ENCODE measurements around the gene MAMDC2. TPM values are rescaled to one million over a fixed set of nuclear protein-coding genes. Genes with fewer than 3 reads are reported as not detected.

The MAMDC2 gene
- polyA plus RNA-seq, 3 donors from 2014 or later: 0.22 to 0.81 TPM; not detected in 1

- Mint-ChIP-seq H3K4me1 (no peaks in the 10 kb centered on the region), H3K27me3 (ENCODE audit: low read depth in 3 of 3) (peaks cover 0 to 6% (median 2%) of the 10 kb centered on the region in 3 donors), H3K9me3 (no peaks in the 10 kb centered on the region)
Observed at GRCh38 chr9:70147196-70147595, 103.5 kb downstream of the MAMDC2 start.

GRCh38 chr9:70147651-70148050 lies 104.0 kb downstream of the MAMDC2 start:
- Mint-ChIP-seq H3K9me3 (no peaks in the 10 kb centered on the region), H3K4me1 (no peaks in the 10 kb centered on the region)

More at GRCh38 chr9:70147196-70147595, 103.5 kb downstream of the MAMDC2 start:
- Mint-ChIP-seq H3K36me3 (no peaks in the 10 kb centered on the region), H3K4me3 (no peak overlapping the region), H3K27ac (no peak overlapping the region)
- DNase-seq: no peak

GRCh38 chr9:70152350-70152749 lies 108.7 kb downstream of the MAMDC2 start:
- no peak for DNase-seq
- no peak overlapping the region for H3K27ac Mint-ChIP-seq
- H3K9me3 Mint-ChIP-seq: peaks cover 0 to 6% (median 0%) of the 10 kb centered on the region in 6 donors
- H3K4me1 Mint-ChIP-seq: no peaks in the 10 kb centered on the region
- H3K27me3 Mint-ChIP-seq (ENCODE audit: low read depth in 3 of 3): peaks cover 1 to 6% (median 2%) of the 10 kb centered on the region in 3 donors
- no peaks in the 10 kb centered on the region for H3K36me3 Mint-ChIP-seq
- no peak overlapping the region for H3K4me3 Mint-ChIP-seq

More at GRCh38 chr9:70147651-70148050, 104.0 kb downstream of the MAMDC2 start:
- no peak for DNase-seq
- Mint-ChIP-seq H3K4me3 (no peak overlapping the region), H3K36me3 (no peaks in the 10 kb centered on the region), H3K27me3 (ENCODE audit: low read depth in 3 of 3) (peaks cover 0 to 6% (median 2%) of the 10 kb centered on the region in 3 donors), H3K27ac (no peak overlapping the region)

- H3K27ac Mint-ChIP-seq: no peak overlapping the region
- H3K27me3 Mint-ChIP-seq (ENCODE audit: low read depth in 3 of 3): peaks cover 1 to 4% (median 2%) of the 10 kb centered on the region in 3 donors
- no peak for DNase-seq
- H3K9me3 Mint-ChIP-seq: peaks cover 0 to 6% (median 0%) of the 10 kb centered on the region in 6 donors
- H3K4me1 Mint-ChIP-seq: no peaks in the 10 kb centered on the region
- H3K36me3 Mint-ChIP-seq: no peaks in the 10 kb centered on the region
- no peak overlapping the region for H3K4me3 Mint-ChIP-seq
Observed at GRCh38 chr9:70156729-70157128, 113.1 kb downstream of the MAMDC2 start.

- peaks cover 2 to 4% (median 4%) of the 10 kb centered on the region in 3 donors for H3K27me3 Mint-ChIP-seq (ENCODE audit: low read depth in 3 of 3)
- H3K4me3 Mint-ChIP-seq: no peak overlapping the region
- H3K36me3 Mint-ChIP-seq: no peaks in the 10 kb centered on the region
- no peaks in the 10 kb centered on the region for H3K4me1 Mint-ChIP-seq
- H3K9me3 Mint-ChIP-seq: peaks cover 0 to 6% (median 0%) of the 10 kb centered on the region in 6 donors
- no peak overlapping the region for H3K27ac Mint-ChIP-seq
- DNase-seq: no peak
Observed at GRCh38 chr9:70159630-70160029, 116.0 kb downstream of the MAMDC2 start.

- H3K9me3 Mint-ChIP-seq: no peaks in the 10 kb centered on the region
- no peak for DNase-seq
- H3K4me3 Mint-ChIP-seq: no peak overlapping the region
- no peaks in the 10 kb centered on the region for H3K36me3 Mint-ChIP-seq
- H3K27me3 Mint-ChIP-seq (ENCODE audit: low read depth in 3 of 3): peaks cover 0 to 4% (median 3%) of the 10 kb centered on the region in 3 donors
- no peak overlapping the region for H3K27ac Mint-ChIP-seq
- H3K4me1 Mint-ChIP-seq: no peaks in the 10 kb centered on the region
Observed at GRCh38 chr9:70160686-70161600, 117.3 kb downstream of the MAMDC2 start.

GRCh38 chr9:70165006-70165602 lies 121.5 kb downstream of the MAMDC2 start:
- Mint-ChIP-seq H3K4me1 (no peaks in the 10 kb centered on the region), H3K4me3 (no peak overlapping the region), H3K36me3 (no peaks in the 10 kb centered on the region), H3K27me3 (ENCODE audit: low read depth in 3 of 3) (peaks cover 0 to 4% (median 4%) of the 10 kb centered on the region in 3 donors), H3K27ac (no peak overlapping the region), H3K9me3 (peaks cover 0 to 2% (median 0%) of the 10 kb centered on the region in 6 donors)
- DNase-seq: no peak

GRCh38 chr9:70168521-70168920 lies 124.9 kb downstream of the MAMDC2 start:
- H3K36me3 Mint-ChIP-seq: no peaks in the 10 kb centered on the region
- peaks cover 0 to 5% (median 0%) of the 10 kb centered on the region in 6 donors for H3K9me3 Mint-ChIP-seq
- H3K27ac Mint-ChIP-seq: no peak overlapping the region
- H3K27me3 Mint-ChIP-seq (ENCODE audit: low read depth in 3 of 3): peaks cover 0 to 5% (median 4%) of the 10 kb centered on the region in 3 donors
- no peak for DNase-seq
- no peaks in the 10 kb centered on the region for H3K4me1 Mint-ChIP-seq
- no peak overlapping the region for H3K4me3 Mint-ChIP-seq

- no peak overlapping the region for H3K27ac Mint-ChIP-seq
- no peaks in the 10 kb centered on the region for H3K4me1 Mint-ChIP-seq
- no peaks in the 10 kb centered on the region for H3K36me3 Mint-ChIP-seq
- H3K27me3 Mint-ChIP-seq (ENCODE audit: low read depth in 3 of 3): peaks cover 0 to 5% (median 3%) of the 10 kb centered on the region in 3 donors
- no peak for DNase-seq
- H3K9me3 Mint-ChIP-seq: peaks cover 0 to 5% (median 0%) of the 10 kb centered on the region in 6 donors
- no peak overlapping the region for H3K4me3 Mint-ChIP-seq
Observed at GRCh38 chr9:70169222-70169621, 125.6 kb downstream of the MAMDC2 start.

- H3K36me3 Mint-ChIP-seq: no peaks in the 10 kb centered on the region
- H3K27ac Mint-ChIP-seq: no peak overlapping the region
- no peaks in the 10 kb centered on the region for H3K4me1 Mint-ChIP-seq
- DNase-seq: no peak
- H3K4me3 Mint-ChIP-seq: no peak overlapping the region
- peaks cover 1 to 5% (median 3%) of the 10 kb centered on the region in 3 donors for H3K27me3 Mint-ChIP-seq (ENCODE audit: low read depth in 3 of 3)
- peaks cover 0 to 5% (median 0%) of the 10 kb centered on the region in 6 donors for H3K9me3 Mint-ChIP-seq
Observed at GRCh38 chr9:70170151-70170790, 126.6 kb downstream of the MAMDC2 start.

GRCh38 chr9:70172532-70172931 lies 128.9 kb downstream of the MAMDC2 start:
- no peak for DNase-seq
- H3K9me3 Mint-ChIP-seq: peaks cover 0 to 5% (median 0%) of the 10 kb centered on the region in 6 donors
- no peaks in the 10 kb centered on the region for H3K4me1 Mint-ChIP-seq
- H3K4me3 Mint-ChIP-seq: no peak overlapping the region
- H3K36me3 Mint-ChIP-seq: no peaks in the 10 kb centered on the region
- peaks cover 0 to 5% (median 2%) of the 10 kb centered on the region in 3 donors for H3K27me3 Mint-ChIP-seq (ENCODE audit: low read depth in 3 of 3)
- H3K27ac Mint-ChIP-seq: no peak overlapping the region

GRCh38 chr9:70177121-70177520 lies 133.5 kb downstream of the MAMDC2 start:
- DNase-seq: no peak
- H3K36me3 Mint-ChIP-seq: no peaks in the 10 kb centered on the region
- H3K9me3 Mint-ChIP-seq: peaks cover 0 to 19% (median 7%) of the 10 kb centered on the region in 6 donors
- no peak overlapping the region for H3K4me3 Mint-ChIP-seq
- no peak overlapping the region for H3K27ac Mint-ChIP-seq
- no peaks in the 10 kb centered on the region for H3K4me1 Mint-ChIP-seq
- peaks cover 0 to 9% (median 7%) of the 10 kb centered on the region in 3 donors for H3K27me3 Mint-ChIP-seq (ENCODE audit: low read depth in 3 of 3)

GRCh38 chr9:70192707-70193106 lies 149.1 kb downstream of the MAMDC2 start:
- H3K27ac Mint-ChIP-seq: no peak overlapping the region
- no peaks in the 10 kb centered on the region for H3K36me3 Mint-ChIP-seq
- DNase-seq: no peak
- no peak overlapping the region for H3K4me3 Mint-ChIP-seq
- no peaks in the 10 kb centered on the region for H3K4me1 Mint-ChIP-seq
- peaks cover 0 to 17% (median 9%) of the 10 kb centered on the region in 6 donors for H3K9me3 Mint-ChIP-seq
- peaks cover 0 to 6% (median 4%) of the 10 kb centered on the region in 3 donors for H3K27me3 Mint-ChIP-seq (ENCODE audit: low read depth in 3 of 3)

All from immature natural killer cell (primary cell).